Transverse colon (tissue), 4 donors: Measurements from ENCODE around the gene POPDC2. TPM values are rescaled to one million over a fixed set of nuclear protein-coding genes. Genes with fewer than 3 reads are reported as not detected.

Experiments
- DNase-seq: peaks from one replicate; pipeline ENCODE4 v3.0.0-alpha.2; 2019
- H3K27ac ChIP-seq, 4 donors: fragments of 200-600 bp; sonication (generic); 2 replicates each; pipeline ENCODE4 v1.5.1; 2016 to 2018; ENCODE audit warnings: inconsistent platforms in 4 of 4
- H3K27me3 ChIP-seq: fragments of 200-600 bp; sonication (generic); 2 replicates; pipeline ENCODE4 v1.5.1; 2017; ENCODE audit warnings: inconsistent platforms
- H3K36me3 ChIP-seq, 4 donors: fragments of 200-600 bp; sonication (generic); 2 replicates each; pipeline ENCODE4 v1.5.1; 2017 to 2019; ENCODE audit warnings: inconsistent platforms in 4 of 4
- H3K4me1 ChIP-seq, 4 donors: fragments of 200-600 bp; sonication (generic); 2 replicates each; pipeline ENCODE4 v1.5.1; 2017 to 2020; ENCODE audit warnings: inconsistent platforms in 4 of 4
- H3K4me3 ChIP-seq, 4 donors: fragments of 200-600 bp; sonication (generic); 1 replicate in 1 of 4; 2 replicates in 3 of 4; pipeline versions ENCODE4 v1.5.1 to v1.6.1; 2017 to 2019; ENCODE audit warnings: inconsistent platforms in 4 of 4
- H3K9me3 ChIP-seq, 2 donors: fragments of 200-600 bp; sonication (generic); 2 replicates each; pipeline ENCODE4 v1.5.1; 2017 to 2019; ENCODE audit warnings: inconsistent platforms in 2 of 2
- EP300 ChIP-seq: sonication (generic); formaldehyde crosslinking; IDR thresholded peaks from one replicate; pipeline ENCODE4 v1.6.1; 2017; ENCODE audit warnings: antibody characterized with exemption, low read depth
- POLR2A ChIP-seq: fragments of 450-650 bp; IDR thresholded peaks from one replicate; pipeline ENCODE4 v1.6.1; 2016; ENCODE audit warnings: antibody characterized with exemption, mild to moderate bottlenecking, moderate library complexity
- POLR2AphosphoS5 ChIP-seq, 3 donors: sonication (generic); formaldehyde crosslinking; IDR thresholded peaks; one replicate each; pipeline ENCODE4 v1.6.1; 2016; ENCODE audit warnings: antibody characterized with exemption in 3 of 3
- WGBS, 2 donors: methylation state at CpG; one replicate each; pipeline ENCODE4 v1.1.5; 2018; ENCODE audit warnings: low coverage in 1 of 2; 5-methylcytosine and 5-hydroxymethylcytosine counted together
- in situ Hi-C, 4 donors: fragments of 200-750 bp; cut with MboI; loops; one replicate each; pipeline versions ENCODE4 v1.15.0 to v1.15.1; 2017; ENCODE audit warnings: low sequenced_read_pairs in 3 of 4, low pct_ligation_motif_present in 1 of 4, low pct_unique_long_range_greater_than_20kb in 1 of 4
- intact Hi-C: fragments of 100-400 bp; cut with DNase I; formaldehyde crosslinking; loops from one replicate; pipeline ENCODE4 v1.15.1; 2023; ENCODE audit warnings: low total_unique reads
- total RNA-seq, 4 donors: library from RNA; depleted of rRNA; stranded (reverse); fragments of >200 nt; gene quantifications; one replicate each; pipeline ENCODE4 v1.1.0, GENCODE V29; 2016
- TF ChIP-seq, protein P1 (sequence below), 5 experiments: fragments of 200-600 bp in 3 of 5; fragments of 450-650 bp in 2 of 5; sonication (generic) in 3 of 5; IDR thresholded peaks; 1 replicate in 2 of 5; 2 replicates in 3 of 5; pipeline ENCODE4 v1.5.1; 2016 to 2017; ENCODE audit warnings: antibody characterized with exemption in 5 of 5, inconsistent platforms in 3 of 5, mild to moderate bottlenecking in 2 of 5, moderate library complexity in 1 of 5

Gene POPDC2
- total RNA-seq, 4 donors from 2014 or later, result 15.0 to 17.7 (median 15.6) TPM

DNA sequence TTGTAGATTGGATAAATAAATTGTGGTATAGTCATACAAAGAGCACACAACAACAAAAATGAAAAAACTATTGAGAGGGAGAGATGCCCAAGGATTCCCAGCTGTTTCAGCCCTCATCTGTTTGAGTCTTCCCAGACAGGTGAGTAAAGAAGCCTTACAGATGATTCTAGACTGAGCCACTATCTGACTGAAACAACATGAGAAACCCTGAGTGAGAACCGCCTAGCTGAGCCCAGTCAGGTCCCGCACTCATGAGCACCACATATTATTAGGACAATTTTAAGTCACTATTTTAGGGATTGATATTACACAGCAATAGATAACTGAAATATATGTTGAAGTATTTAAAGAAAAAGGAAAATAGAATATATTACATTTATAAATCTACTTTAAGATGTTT, 19.0 kb downstream of the POPDC2 start:
- Histone ChIP-seq H3K4me3 (no peak overlapping the region), H3K4me1 (peaks cover 0 to 23% (median 6%) of the 10 kb centered on the region in 4 donors), H3K27me3 (no peaks in the 10 kb centered on the region), H3K27ac (no peak overlapping the region), H3K36me3 (no peaks in the 10 kb centered on the region), H3K9me3 (no peaks in the 10 kb centered on the region)
- WGBS, 2 donors, result 92 to 100% methylated on average over 2 of the region's 2 CpGs
- in situ Hi-C loops, result no loop called here
- intact Hi-C loops, result no loop called here
- DNase-seq, result no peak
- no peak for TF ChIP-seq EP300

DNA sequence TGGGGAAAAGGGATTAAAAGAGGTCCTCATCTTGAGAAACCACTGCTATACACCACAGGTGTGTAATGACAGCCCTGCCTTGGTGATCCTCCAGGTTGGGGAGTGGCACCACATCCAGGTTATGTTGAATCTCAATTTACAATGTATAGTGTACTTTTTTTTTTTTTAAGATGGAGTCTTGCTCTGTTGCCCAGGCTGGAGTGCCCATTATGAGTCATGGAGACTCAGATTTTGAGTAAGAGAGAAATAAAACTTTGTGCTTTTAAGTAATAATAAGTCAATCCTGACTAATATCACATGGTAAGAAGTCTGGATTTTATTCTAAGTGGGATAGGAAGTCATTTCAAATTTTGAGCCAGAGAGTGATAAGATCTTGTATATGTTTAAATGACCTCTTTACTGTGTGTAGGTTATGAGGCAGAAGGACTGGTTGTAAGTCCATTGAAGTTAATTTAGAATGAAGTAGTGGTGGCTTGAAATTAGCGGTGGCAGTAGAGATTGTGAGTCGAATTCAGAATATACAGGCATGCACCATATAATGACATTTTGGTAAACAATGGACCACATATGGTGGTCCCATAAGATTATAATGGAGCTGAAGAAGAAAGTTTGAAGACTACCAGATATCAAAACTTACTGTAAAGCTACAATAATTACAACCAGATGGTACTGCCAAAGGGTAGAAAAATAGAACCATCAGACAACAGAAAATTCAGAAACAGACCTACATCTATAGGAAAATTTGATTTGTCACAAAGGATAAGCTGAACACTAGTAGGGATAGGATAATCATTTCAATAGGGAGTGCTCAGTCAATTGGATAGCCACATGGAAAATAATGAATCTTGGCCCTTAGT, 20.7 kb downstream of the POPDC2 start:
- intact Hi-C loops (no loop called here), in situ Hi-C loops (no loop called here)
- Histone ChIP-seq H3K9me3 (no peaks in the 10 kb centered on the region), H3K36me3 (no peaks in the 10 kb centered on the region), H3K27me3 (no peaks in the 10 kb centered on the region), H3K4me3 (no peak overlapping the region), H3K4me1 (peaks cover 0 to 23% (median 6%) of the 10 kb centered on the region in 4 donors), H3K27ac (peak overlapping the region in 3 of 4 donors; percentile 54 to 83 (median 80))
- no peak for DNase-seq
- TF ChIP-seq, protein P1, sequence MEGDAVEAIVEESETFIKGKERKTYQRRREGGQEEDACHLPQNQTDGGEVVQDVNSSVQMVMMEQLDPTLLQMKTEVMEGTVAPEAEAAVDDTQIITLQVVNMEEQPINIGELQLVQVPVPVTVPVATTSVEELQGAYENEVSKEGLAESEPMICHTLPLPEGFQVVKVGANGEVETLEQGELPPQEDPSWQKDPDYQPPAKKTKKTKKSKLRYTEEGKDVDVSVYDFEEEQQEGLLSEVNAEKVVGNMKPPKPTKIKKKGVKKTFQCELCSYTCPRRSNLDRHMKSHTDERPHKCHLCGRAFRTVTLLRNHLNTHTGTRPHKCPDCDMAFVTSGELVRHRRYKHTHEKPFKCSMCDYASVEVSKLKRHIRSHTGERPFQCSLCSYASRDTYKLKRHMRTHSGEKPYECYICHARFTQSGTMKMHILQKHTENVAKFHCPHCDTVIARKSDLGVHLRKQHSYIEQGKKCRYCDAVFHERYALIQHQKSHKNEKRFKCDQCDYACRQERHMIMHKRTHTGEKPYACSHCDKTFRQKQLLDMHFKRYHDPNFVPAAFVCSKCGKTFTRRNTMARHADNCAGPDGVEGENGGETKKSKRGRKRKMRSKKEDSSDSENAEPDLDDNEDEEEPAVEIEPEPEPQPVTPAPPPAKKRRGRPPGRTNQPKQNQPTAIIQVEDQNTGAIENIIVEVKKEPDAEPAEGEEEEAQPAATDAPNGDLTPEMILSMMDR (IDR thresholded peaks at IDR 0.05), result no peak
- TF ChIP-seq POLR2AphosphoS5 (IDR thresholded peaks at IDR 0.05), result no peak
- TF ChIP-seq POLR2A, result no peak
- no peak for TF ChIP-seq EP300
- 59 to 81% methylated on average over 2 of the region's 2 CpGs for WGBS, 2 donors

DNA sequence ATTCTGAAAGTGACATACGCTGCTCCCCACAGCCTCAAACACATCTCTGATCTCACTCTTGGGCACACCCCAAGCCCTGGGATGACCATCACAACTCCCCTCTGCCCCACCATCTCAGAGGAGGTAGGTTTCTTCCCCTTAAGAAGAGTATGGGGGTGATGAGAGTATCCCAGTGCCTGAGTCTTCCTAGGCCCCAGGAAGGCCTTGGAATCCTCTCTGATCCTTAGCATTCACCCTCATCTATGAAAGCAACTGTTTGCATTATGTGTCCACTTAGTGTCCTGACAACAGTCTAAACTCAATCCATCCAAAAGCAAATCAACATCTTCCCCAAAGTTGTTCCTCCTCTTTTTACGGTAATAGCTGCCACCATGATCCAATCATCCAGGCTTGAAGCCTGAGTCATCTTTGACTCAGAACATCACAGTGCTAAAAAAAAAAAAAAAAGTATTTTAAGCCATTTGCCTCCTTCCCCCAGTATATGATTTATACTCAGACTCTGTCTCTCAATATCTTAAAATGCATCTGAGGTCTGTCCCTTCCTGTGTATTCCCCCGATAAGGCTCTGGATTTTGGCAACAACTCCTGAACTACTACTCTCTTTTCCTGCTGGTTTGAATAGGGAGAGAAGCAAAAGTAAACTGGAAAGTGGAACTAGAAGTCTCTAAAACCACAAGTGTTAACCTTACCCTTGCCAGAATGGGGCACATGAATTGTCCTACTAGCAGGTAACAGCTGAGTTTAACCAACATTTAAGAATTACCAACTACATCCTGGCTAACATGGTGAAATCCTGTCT, 22.5 kb downstream of the POPDC2 start:
- in situ Hi-C loops (no loop called here), intact Hi-C loops (no loop called here)
- peak; percentile 28 for TF ChIP-seq EP300
- TF ChIP-seq, protein P1 (IDR thresholded peaks at IDR 0.05), result no peak
- TF ChIP-seq POLR2AphosphoS5 (IDR thresholded peaks at IDR 0.05), result peak; percentile 23 to 30 (median 23)
- H3K4me3 ChIP-seq, result no peak overlapping the region
- H3K4me1 ChIP-seq, result peaks cover 0 to 23% (median 6%) of the 10 kb centered on the region in 4 donors
- no peaks in the 10 kb centered on the region for H3K36me3 ChIP-seq
- no peaks in the 10 kb centered on the region for H3K9me3 ChIP-seq
- 58 to 61% methylated on average over 2 to 3 of the region's 3 CpGs for WGBS, 2 donors
- no peak for DNase-seq
- peak overlapping the region; percentile 54 to 83 (median 78) for H3K27ac ChIP-seq
- no peaks in the 10 kb centered on the region for H3K27me3 ChIP-seq

DNA sequence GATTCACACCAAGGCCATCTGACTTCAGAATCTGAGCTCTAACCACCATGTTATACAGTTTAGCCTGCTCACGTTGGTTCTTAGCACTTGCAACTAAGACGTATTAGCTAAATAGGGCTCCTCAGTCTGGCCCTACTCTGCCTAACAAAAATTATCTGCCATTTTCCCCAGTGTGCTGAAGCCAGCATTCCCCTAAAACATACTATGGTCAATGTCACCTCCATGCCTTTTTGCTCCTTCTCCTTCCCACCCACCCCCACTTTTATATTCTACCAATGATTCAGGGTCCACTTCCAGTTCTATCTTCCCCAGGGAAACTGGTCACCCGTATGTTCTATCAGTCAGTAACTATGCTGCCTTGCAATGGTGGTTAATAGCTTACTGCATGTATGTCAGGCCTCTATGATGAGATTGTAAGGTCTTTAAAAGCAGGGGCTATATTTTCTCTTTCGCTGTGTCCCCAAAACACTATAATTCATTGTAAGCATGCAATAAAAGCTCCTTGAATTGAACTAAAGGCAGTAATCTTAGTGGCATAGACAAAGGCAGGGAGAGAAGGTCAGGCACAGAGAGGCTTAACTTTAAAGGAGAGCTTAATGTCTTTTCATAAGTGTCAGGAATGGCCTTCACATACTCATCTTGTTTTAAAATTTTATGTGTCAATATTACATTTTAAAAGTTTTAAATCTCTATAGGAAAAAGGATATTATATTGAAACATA, 23.3 kb downstream of the POPDC2 start:
- intact Hi-C loops (no loop called here), in situ Hi-C loops (no loop called here)
- no peaks in the 10 kb centered on the region for H3K9me3 ChIP-seq
- no peak for TF ChIP-seq EP300
- TF ChIP-seq, protein P1 (IDR thresholded peaks at IDR 0.05), result no peak
- TF ChIP-seq POLR2AphosphoS5 (IDR thresholded peaks at IDR 0.05), result no peak
- TF ChIP-seq POLR2A, result no peak
- no peak overlapping the region for H3K4me3 ChIP-seq
- H3K4me1 ChIP-seq, result peaks cover 0 to 23% (median 6%) of the 10 kb centered on the region in 4 donors
- H3K27ac ChIP-seq, result peak overlapping the region; percentile 54 to 83 (median 78)
- no peak for DNase-seq
- H3K27me3 ChIP-seq, result no peaks in the 10 kb centered on the region
- WGBS, 2 donors, result 87 to 89% methylated on average over 4 of the region's 4 CpGs
- no peaks in the 10 kb centered on the region for H3K36me3 ChIP-seq
